K562 (cell line): ENCODE measurements around the gene CDPF1. TPM values are rescaled to one million over a fixed set of nuclear protein-coding genes. Genes with fewer than 3 reads are reported as not detected.

Experiments
- CGGBP1 ChIP-seq: fragments of 250-450 bp; sonication (Bioruptor Pico); IDR thresholded peaks from 2 replicates; pipeline ENCODE4 v1.9.0; 2021; ENCODE audit warnings: mild to moderate bottlenecking
- E2F3 ChIP-seq: fragments of 250-450 bp; sonication (Bioruptor Pico); IDR thresholded peaks from 2 replicates; pipeline ENCODE4 v1.4.0; 2020; ENCODE audit warnings: mild to moderate bottlenecking
- E2F4 ChIP-seq: sonication (generic); formaldehyde crosslinking; IDR thresholded peaks from 2 replicates; pipeline ENCODE4 v1.8.0; 2022; ENCODE audit warnings: mild to moderate bottlenecking, low read depth, missing genetic modification reagents
- EWSR1 ChIP-seq: fragments of 450-650 bp; IDR thresholded peaks from 2 replicates; pipeline ENCODE4 v1.6.1; 2018; ENCODE audit warnings: borderline replicate concordance, mild to moderate bottlenecking, low read depth, moderate library complexity; ENCODE audit not compliant: partially characterized antibody
- GABPA ChIP-seq: fragments of 200-800 bp; sonication (Bioruptor generic); conservative IDR thresholded peaks from 2 replicates; pipeline ENCODE4 v1.6.1; 2016; ENCODE audit warnings: low read depth, missing genetic modification characterization, missing compliant biosample characterization
- HMGN3 ChIP-seq: IDR thresholded peaks from 2 replicates; pipeline ENCODE4 v1.6.1; 2011; ENCODE audit warnings: borderline replicate concordance, low read depth, mild to moderate bottlenecking, mixed read lengths, low read length; ENCODE audit not compliant: insufficient read length; ENCODE audit errors: extremely low read depth
- HOMEZ ChIP-seq: fragments of 250-450 bp; sonication (Bioruptor Pico); IDR thresholded peaks from 2 replicates; pipeline ENCODE4 v1.4.0; 2020; ENCODE audit warnings: mild to moderate bottlenecking, moderate library complexity
- PHB2 ChIP-seq: fragments of 450-650 bp; IDR thresholded peaks from 2 replicates; pipeline ENCODE4 v1.6.1; 2017; ENCODE audit warnings: low read depth
- PHTF2 ChIP-seq: fragments of 250-450 bp; sonication (Bioruptor Pico); IDR thresholded peaks from 2 replicates; pipeline ENCODE4 v1.5.0; 2021; ENCODE audit warnings: mild to moderate bottlenecking
- RHOXF2B ChIP-seq: fragments of 250-450 bp; sonication (Bioruptor Pico); conservative IDR thresholded peaks from 2 replicates; pipeline ENCODE4 v1.5.1; 2021
- SREBF2 ChIP-seq: sonication (generic); formaldehyde crosslinking; IDR thresholded peaks from 2 replicates; pipeline ENCODE4 v1.4.0; 2020; ENCODE audit warnings: mild to moderate bottlenecking, missing genetic modification reagents
- ZNF586 ChIP-seq: fragments of 450-650 bp; formaldehyde crosslinking; conservative IDR thresholded peaks from 2 replicates; pipeline ENCODE4 v1.4.0; 2020; ENCODE audit warnings: mild to moderate bottlenecking, moderate library complexity
- polyA plus RNA-seq, 8 experiments: library from polyadenylated mRNA; depleted of rRNA in 4 of 8; stranded (reverse) in 5 of 8; unstranded in 3 of 8; fragments of >200 nt; fragmentation: Nextera tagmentation in 2 of 8; fragmentation: Illumina TruSeq in 1 of 8; extraction: Ambion mirVana in 2 of 8; extraction: Trizol in 1 of 8; gene quantifications; 2 replicates each; pipeline versions ENCODE4 v1.2.1 to v1.2.3, GENCODE V29; 2011 to 2014; ENCODE audit warnings: inconsistent platforms in 1 of 8, missing spikeins in 1 of 8
- total RNA-seq, 7 experiments: library from RNA; depleted of rRNA in 6 of 7; stranded (reverse); fragments of >200 nt in 6 of 7; fragmentation: Illumina TruSeq in 2 of 7; extraction: Trizol in 2 of 7; gene quantifications; 2 replicates each; pipeline versions ENCODE4 v1.2.1 to v1.2.3, GENCODE V29; 2011 to 2021; ENCODE audit warnings: low replicate concordance in 1 of 7

CDPF1 gene
- total and polyA plus RNA-seq, 9 of the 15 experiments (the other 6 are each of a cell fraction or from before 2014, with no cell fraction given), result 0.84 to 19.5 (median 9.1) TPM

- TF ChIP-seq GABPA (tag), result peak; percentile 86
- TF ChIP-seq PHB2, result no peak
- TF ChIP-seq E2F4 (CRISPR knock-in tag), result no peak
- no peak for TF ChIP-seq RHOXF2B (CRISPR knock-in tag)
- TF ChIP-seq HOMEZ, result no peak
- no peak for TF ChIP-seq PHTF2 (CRISPR knock-in tag)
- TF ChIP-seq ZNF586, result no peak
- TF ChIP-seq SREBF2, result no peak
- no peak for TF ChIP-seq E2F3 (CRISPR knock-in tag)
- peak; percentile 41 for TF ChIP-seq HMGN3
- no peak for TF ChIP-seq EWSR1
- no peak for TF ChIP-seq CGGBP1 (CRISPR knock-in tag)
Observed at GRCh38 chr22:46250035-46250782, at the start of gene CDPF1 (continued).
